IPS-15b (cell line): ENCODE results near the gene UBQLN3.

Experiments
- H3K27me3 ChIP-seq: one replicate; pipeline ENCODE4 v1.6.1; 2013; ENCODE audit warnings: low read length; ENCODE audit not compliant: control insufficient read depth, insufficient read depth
- H3K36me3 ChIP-seq: one replicate; pipeline ENCODE4 v1.6.1; 2013; ENCODE audit warnings: low read length; ENCODE audit not compliant: control insufficient read depth, insufficient read depth
- H3K4me1 ChIP-seq: one replicate; pipeline ENCODE4 v1.6.1; 2013; ENCODE audit warnings: mild to moderate bottlenecking, low read length; ENCODE audit not compliant: control insufficient read depth, insufficient read depth
- H3K4me3 ChIP-seq: one replicate; pipeline ENCODE4 v1.5.1; 2013; ENCODE audit warnings: low read depth, low read length
- H3K9ac ChIP-seq: one replicate; pipeline ENCODE4 v1.6.1; 2013; ENCODE audit warnings: low read depth, mild to moderate bottlenecking, low read length
- H3K9me3 ChIP-seq: one replicate; pipeline ENCODE4 v1.6.1; 2013; ENCODE audit warnings: mild to moderate bottlenecking, low read length; ENCODE audit not compliant: control insufficient read depth, insufficient read depth

The UBQLN3 gene

GRCh38 chr11:5528495-5528894 lies 18.7 kb upstream of the UBQLN3 start:
- H3K4me3 ChIP-seq: no peak overlapping the region

DNA sequence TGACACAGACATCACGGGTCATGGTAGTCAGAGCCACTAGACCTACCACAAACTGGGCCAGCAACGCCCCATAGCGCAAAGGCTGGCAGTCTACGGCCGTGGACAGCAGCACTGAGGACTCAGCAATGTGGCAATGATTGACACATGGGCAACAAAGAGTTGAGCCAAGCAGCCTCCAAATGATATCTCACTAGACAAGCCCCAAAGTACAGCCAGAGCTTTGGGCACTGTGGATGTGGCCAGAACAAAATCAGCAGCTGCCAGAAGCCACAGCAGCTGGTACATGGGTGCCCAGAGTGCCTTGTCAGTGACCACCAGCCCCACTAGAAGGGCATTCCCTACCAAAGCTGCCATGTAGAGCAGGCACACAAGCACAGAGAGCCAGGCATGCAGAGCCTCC lies 18.0 kb upstream of the UBQLN3 start:
- H3K4me3 ChIP-seq: no peak overlapping the region
- H3K9ac ChIP-seq: no peak overlapping the region
- H3K36me3 ChIP-seq: no peaks in the 10 kb centered on the region
- no peaks in the 10 kb centered on the region for H3K4me1 ChIP-seq
- H3K9me3 ChIP-seq: no peaks in the 10 kb centered on the region
- peaks cover 24% of the 10 kb centered on the region for H3K27me3 ChIP-seq

More at GRCh38 chr11:5528495-5528894, 18.7 kb upstream of the UBQLN3 start:
- no peaks in the 10 kb centered on the region for H3K36me3 ChIP-seq
- H3K4me1 ChIP-seq: no peaks in the 10 kb centered on the region
- H3K27me3 ChIP-seq: peaks cover 19% of the 10 kb centered on the region
- H3K9ac ChIP-seq: no peak overlapping the region
- H3K9me3 ChIP-seq: no peaks in the 10 kb centered on the region

DNA sequence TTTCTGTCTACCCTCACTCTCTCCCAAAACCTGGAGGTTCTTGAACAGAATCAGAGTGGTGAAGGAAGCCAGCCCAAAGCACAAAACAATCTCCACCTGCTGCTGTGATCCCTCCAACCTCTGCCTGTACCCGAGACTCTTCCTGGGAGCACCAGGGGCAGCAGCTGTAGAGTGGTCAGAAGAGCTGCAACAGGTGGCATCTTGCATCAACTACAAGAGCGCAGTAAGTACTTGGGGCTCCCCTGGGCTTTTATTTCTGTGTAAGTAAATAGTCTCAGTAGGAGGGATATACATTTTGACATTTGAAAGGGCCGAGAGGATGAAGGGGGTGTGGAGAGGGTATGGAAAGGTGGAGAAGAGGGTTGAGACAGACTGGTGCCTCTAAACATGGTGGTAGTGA lies 15.0 kb upstream of the UBQLN3 start:
- Histone ChIP-seq H3K4me3 (no peak overlapping the region), H3K27me3 (peaks cover 24% of the 10 kb centered on the region), H3K36me3 (no peaks in the 10 kb centered on the region), H3K4me1 (no peaks in the 10 kb centered on the region), H3K9me3 (no peaks in the 10 kb centered on the region), H3K9ac (no peak overlapping the region)

DNA sequence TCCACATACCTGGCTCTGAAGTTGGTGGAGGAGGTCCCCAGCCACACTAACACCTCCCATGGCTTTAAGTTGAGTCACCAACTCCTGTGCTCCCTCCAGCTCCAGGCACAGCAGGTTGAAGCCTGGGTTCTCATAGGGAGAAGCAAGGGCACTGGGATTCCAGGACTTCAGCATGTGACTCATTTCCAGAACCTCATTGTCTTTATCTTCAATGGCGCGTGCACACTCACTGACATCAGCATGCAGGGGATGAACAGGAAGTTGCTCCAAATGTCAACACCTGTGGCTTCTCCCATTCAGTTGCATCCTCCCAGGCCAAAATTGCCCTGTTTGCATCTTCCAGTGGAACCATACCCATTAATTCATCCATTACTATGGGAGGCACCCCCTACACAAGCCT lies 12.6 kb upstream of the UBQLN3 start:
- H3K9me3 ChIP-seq: no peaks in the 10 kb centered on the region

GRCh38 chr11:5521540-5521939 lies 11.8 kb upstream of the UBQLN3 start:
- Histone ChIP-seq H3K36me3 (no peaks in the 10 kb centered on the region), H3K4me1 (no peaks in the 10 kb centered on the region), H3K9ac (no peak overlapping the region), H3K9me3 (no peaks in the 10 kb centered on the region), H3K27me3 (peaks cover 21% of the 10 kb centered on the region), H3K4me3 (no peak overlapping the region)

More for the DNA sequence above, 12.6 kb upstream of the UBQLN3 start:
- H3K36me3 ChIP-seq: no peaks in the 10 kb centered on the region
- peaks cover 24% of the 10 kb centered on the region for H3K27me3 ChIP-seq
- no peak overlapping the region for H3K9ac ChIP-seq
- no peaks in the 10 kb centered on the region for H3K4me1 ChIP-seq
- no peak overlapping the region for H3K4me3 ChIP-seq

DNA sequence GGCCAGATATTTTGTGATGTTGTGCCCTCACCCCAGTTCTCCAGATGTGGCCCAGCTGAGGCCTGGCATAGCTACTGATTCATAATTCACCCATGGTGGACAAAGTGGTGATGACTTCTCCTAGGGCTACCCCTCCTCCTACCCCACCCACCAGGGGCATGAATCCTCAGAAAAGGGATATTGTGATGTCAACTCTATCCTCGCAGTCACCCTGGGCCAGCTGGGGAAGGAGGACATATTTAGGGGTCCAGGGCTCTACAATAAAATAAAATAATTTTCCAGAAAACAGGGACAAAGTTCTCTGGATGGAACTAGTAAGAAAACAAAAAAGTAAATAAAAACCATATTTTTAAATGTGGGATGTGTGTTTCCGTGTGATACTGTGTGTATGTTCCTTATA lies 6.8 kb upstream of the UBQLN3 start, which contains the start of gene UBQLNL:
Gene UBQLNL, minus strand, starts transcription at position 101 of the 400 bp plus-strand sequence. CDS start 258 bp downstream, outside the sequence.
- Histone ChIP-seq H3K9me3 (no peaks in the 10 kb centered on the region), H3K4me1 (no peaks in the 10 kb centered on the region), H3K36me3 (no peaks in the 10 kb centered on the region), H3K9ac (no peak within 1 kb of the TSS), H3K27me3 (no peaks in the 10 kb centered on the region), H3K4me3 (no peak within 1 kb of the TSS)

DNA sequence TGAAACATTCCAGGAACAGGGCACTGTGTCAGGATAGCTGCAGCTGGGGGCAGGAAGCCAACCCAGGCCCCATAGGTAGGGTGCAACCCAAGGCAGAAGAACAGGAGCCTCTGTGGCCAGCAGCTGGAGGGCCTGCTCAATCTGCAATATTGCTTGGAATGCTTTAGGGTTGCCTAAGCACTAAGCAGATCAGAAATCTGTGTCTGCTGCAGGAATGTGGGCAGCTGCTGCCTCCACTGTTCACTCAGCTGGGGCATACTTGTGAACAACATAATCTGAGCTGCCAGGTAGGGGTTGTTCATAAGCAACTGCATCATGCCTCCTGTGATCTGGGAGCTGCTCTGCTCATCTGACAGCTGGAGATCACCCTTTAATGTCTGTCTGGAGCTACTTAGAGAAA lies 5.1 kb upstream of the UBQLN3 start:
- H3K36me3 ChIP-seq: no peaks in the 10 kb centered on the region
- H3K9me3 ChIP-seq: no peaks in the 10 kb centered on the region
- no peaks in the 10 kb centered on the region for H3K27me3 ChIP-seq
- no peak overlapping the region for H3K9ac ChIP-seq
- H3K4me1 ChIP-seq: no peaks in the 10 kb centered on the region
- H3K4me3 ChIP-seq: no peak overlapping the region

DNA sequence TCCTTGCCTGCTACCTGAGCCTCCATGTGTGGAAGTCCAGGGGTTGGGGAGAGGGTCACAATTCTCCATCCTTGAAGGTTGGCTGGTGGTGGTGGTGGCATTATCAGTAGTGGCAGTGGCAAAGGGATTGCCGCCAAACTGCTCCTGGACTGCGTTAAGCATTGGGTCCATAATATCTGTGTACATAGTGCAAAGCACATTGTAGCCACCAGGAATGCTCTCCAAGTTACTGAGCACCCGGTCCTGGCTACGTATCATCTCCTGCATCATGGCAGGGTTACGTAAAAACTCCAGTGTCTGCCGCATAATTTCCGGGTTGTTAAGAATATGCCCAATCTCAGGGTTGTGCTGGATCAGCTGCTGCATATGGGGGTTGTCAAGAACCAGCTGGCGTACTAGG lies 1.2 kb downstream of the UBQLN3 start:
- Histone ChIP-seq H3K9ac (no peak overlapping the region), H3K27me3 (no peaks in the 10 kb centered on the region), H3K4me1 (no peaks in the 10 kb centered on the region), H3K4me3 (no peak overlapping the region), H3K36me3 (no peaks in the 10 kb centered on the region), H3K9me3 (no peaks in the 10 kb centered on the region)

- H3K9ac ChIP-seq: no peak overlapping the region
- H3K27me3 ChIP-seq: no peaks in the 10 kb centered on the region
- no peak overlapping the region for H3K4me3 ChIP-seq
- H3K4me1 ChIP-seq: no peaks in the 10 kb centered on the region
- no peaks in the 10 kb centered on the region for H3K36me3 ChIP-seq
- no peaks in the 10 kb centered on the region for H3K9me3 ChIP-seq
Observed at GRCh38 chr11:5507933-5508305, 1.8 kb downstream of the UBQLN3 start.

DNA sequence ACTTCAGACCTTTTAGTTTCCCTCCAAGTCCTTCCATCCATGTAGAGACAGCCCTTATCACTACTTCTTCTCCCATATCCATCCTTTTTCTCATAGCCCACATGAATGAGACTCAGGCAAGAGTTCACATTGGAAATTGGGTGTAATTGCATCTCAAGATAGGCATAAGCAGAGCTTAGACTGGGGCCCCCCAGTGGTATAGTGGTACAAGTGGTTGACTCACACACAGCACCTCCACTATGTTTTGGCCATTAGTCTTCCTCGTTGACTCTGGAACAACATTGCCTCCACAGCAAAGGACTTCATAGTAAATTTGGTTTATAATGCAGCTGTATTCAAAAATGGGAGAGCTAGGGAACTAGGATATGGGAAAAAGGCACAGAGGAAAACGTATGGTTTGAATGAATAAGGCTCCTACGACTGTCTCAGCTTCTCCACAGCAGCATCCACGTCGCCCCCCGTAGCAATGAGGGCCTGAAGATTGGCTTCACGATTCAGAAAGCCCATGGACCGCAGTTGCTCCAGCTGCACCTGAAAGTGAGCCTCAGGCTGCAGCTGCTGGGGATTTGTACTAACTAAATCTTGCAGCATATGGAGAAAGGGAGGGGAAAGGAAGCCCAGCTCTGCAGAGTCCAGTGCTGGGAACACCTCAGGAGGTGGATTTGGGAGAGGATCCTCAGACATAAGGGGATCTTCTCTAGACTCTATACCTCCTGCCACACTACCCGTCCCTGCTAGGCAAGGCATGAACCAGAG lies 2.4 kb downstream of the UBQLN3 start:
- Histone ChIP-seq H3K9me3 (no peaks in the 10 kb centered on the region), H3K4me3 (no peak overlapping the region), H3K9ac (no peak overlapping the region), H3K27me3 (no peaks in the 10 kb centered on the region), H3K4me1 (no peaks in the 10 kb centered on the region), H3K36me3 (no peaks in the 10 kb centered on the region)

- Histone ChIP-seq H3K4me3 (no peak overlapping the region), H3K9ac (no peak overlapping the region), H3K27me3 (no peaks in the 10 kb centered on the region), H3K9me3 (no peaks in the 10 kb centered on the region), H3K4me1 (no peaks in the 10 kb centered on the region), H3K36me3 (no peaks in the 10 kb centered on the region)
Observed at GRCh38 chr11:5505363-5506048, 4.3 kb downstream of the UBQLN3 start.

GRCh38 chr11:5504403-5504921 lies 5.3 kb downstream of the UBQLN3 start:
- H3K9ac ChIP-seq: no peak overlapping the region
- H3K27me3 ChIP-seq: no peaks in the 10 kb centered on the region
- no peaks in the 10 kb centered on the region for H3K9me3 ChIP-seq
- no peaks in the 10 kb centered on the region for H3K36me3 ChIP-seq
- no peaks in the 10 kb centered on the region for H3K4me1 ChIP-seq
- H3K4me3 ChIP-seq: no peak overlapping the region
